ENCODE data around the gene NPTX1.
A peak's percentile ranks its signal among the peaks of the same experiment; 100 is the strongest.

The NPTX1 gene

GRCh38 chr17:80457236-80457856, 19.1 kb downstream of the NPTX1 start:
- peak; percentile 25 for DNase-seq

GRCh38 chr17:80456465-80457235, 19.8 kb downstream of the NPTX1 start:
- DNase-seq: no peak

GRCh38 chr17:80455784-80456183, 20.6 kb downstream of the NPTX1 start:
- no peak for DNase-seq

GRCh38 chr17:80455336-80455710, 21.1 kb downstream of the NPTX1 start:
- peak; percentile 59 for DNase-seq

GRCh38 chr17:80454557-80455335, 21.7 kb downstream of the NPTX1 start:
- DNase-seq: peak; percentile 96

- DNase-seq: no peak
These were observed 22.3 kb downstream of the NPTX1 start for GRCh38 chr17:80453998-80454556.

GRCh38 chr17:80453126-80453997, 23.0 kb downstream of the NPTX1 start:
- no peak for DNase-seq

- DNase-seq: no peak
These were observed 24.1 kb downstream of the NPTX1 start for GRCh38 chr17:80452173-80452915.

GRCh38 chr17:80451104-80451775, 25.2 kb downstream of the NPTX1 start:
- DNase-seq: no peak

GRCh38 chr17:80449930-80450576, 26.4 kb downstream of the NPTX1 start:
- DNase-seq: no peak

- DNase-seq: no peak
These were observed 27.0 kb downstream of the NPTX1 start for GRCh38 chr17:80449194-80449929.

- no peak for DNase-seq
These were observed 28.6 kb downstream of the NPTX1 start for GRCh38 chr17:80447790-80448189.

- DNase-seq: no peak
These were observed 29.6 kb downstream of the NPTX1 start for GRCh38 chr17:80446645-80447405.

GRCh38 chr17:80445726-80446110, 30.7 kb downstream of the NPTX1 start:
- no peak for DNase-seq

GRCh38 chr17:80445007-80445725, 31.2 kb downstream of the NPTX1 start:
- DNase-seq: no peak

- no peak for DNase-seq
These were observed 31.8 kb downstream of the NPTX1 start for GRCh38 chr17:80444644-80444979.

- no peak for DNase-seq
These were observed 32.3 kb downstream of the NPTX1 start for GRCh38 chr17:80443916-80444643.

GRCh38 chr17:80443498-80443897, 32.9 kb downstream of the NPTX1 start:
- DNase-seq: no peak

All from CD4-positive, alpha-beta T cell treated with Interleukin-15 for 1 hour (primary cell).